GM21529 (cell line): ENCODE data around the gene TLE3.
"Not testable (repeated sequence)": the region's sequence is repeated elsewhere in the genome, so short reads cannot be mapped to it uniquely, and the experiment has no call there.

Experiments used
- ATAC-seq: cut with Tn5 transposase; IDR thresholded peaks from one replicate; pipeline ENCODE4 v1.9.1; 2021; ENCODE audit not compliant: unreplicated experiment

Gene TLE3

GRCh38 chr15:70097321-70098152, at the start of gene TLE3:
TLE3 (minus strand) TSS chr15:70097917; CDS start chr15:70096798, 1,119 bp downstream.
- peak; percentile 59 for ATAC-seq

DNA sequence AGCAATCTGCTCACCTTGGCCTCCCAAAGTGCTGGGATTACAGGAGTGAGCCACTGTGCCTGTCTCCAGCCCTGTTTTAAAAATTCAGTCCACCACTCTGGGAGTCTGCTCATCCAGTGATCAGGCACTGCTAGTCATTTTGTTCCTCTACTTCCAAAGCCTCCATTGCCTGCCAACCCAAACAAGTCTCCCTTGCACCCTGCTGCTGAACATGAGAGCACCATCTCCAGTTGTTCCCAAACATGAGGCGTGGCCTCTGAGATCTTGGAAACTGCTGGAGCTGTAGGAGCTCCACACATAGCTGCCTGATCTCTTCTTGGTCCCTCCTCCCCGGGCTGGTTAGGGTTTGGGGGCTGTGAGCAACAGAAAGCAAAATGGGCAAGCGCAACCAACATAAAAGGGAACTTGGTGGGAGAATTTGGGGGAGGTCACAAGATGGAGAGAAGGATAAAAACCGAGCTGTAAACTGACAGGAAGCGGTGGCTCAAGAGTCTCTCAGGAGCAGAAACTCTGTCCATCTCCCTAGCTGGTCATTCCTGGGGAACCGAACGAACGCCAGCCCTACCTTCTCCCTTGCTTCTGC, 49.6 kb upstream of the TLE3 start:
- no peak for ATAC-seq

- no peak for ATAC-seq
Measured at GRCh38 chr15:70146771-70147170, 49.1 kb upstream of the TLE3 start.

GRCh38 chr15:70146162-70146561, 48.4 kb upstream of the TLE3 start:
- no peak for ATAC-seq

- no peak for ATAC-seq
Measured at GRCh38 chr15:70145261-70145660, 47.5 kb upstream of the TLE3 start.

GRCh38 chr15:70142322-70143191, 44.8 kb upstream of the TLE3 start:
- no peak for ATAC-seq

GRCh38 chr15:70142072-70142321, 44.3 kb upstream of the TLE3 start:
- no peak for ATAC-seq

- no peak for ATAC-seq
Measured at GRCh38 chr15:70141376-70142071, 43.8 kb upstream of the TLE3 start.

- ATAC-seq, result no peak
Measured at GRCh38 chr15:70140543-70141375, 43.0 kb upstream of the TLE3 start.

- no peak for ATAC-seq
Measured at GRCh38 chr15:70140025-70140542, 42.4 kb upstream of the TLE3 start.

GRCh38 chr15:70137967-70138366, 40.2 kb upstream of the TLE3 start:
- no peak for ATAC-seq

GRCh38 chr15:70137021-70137420, 39.3 kb upstream of the TLE3 start:
- ATAC-seq, result not testable (repeated sequence)

DNA sequence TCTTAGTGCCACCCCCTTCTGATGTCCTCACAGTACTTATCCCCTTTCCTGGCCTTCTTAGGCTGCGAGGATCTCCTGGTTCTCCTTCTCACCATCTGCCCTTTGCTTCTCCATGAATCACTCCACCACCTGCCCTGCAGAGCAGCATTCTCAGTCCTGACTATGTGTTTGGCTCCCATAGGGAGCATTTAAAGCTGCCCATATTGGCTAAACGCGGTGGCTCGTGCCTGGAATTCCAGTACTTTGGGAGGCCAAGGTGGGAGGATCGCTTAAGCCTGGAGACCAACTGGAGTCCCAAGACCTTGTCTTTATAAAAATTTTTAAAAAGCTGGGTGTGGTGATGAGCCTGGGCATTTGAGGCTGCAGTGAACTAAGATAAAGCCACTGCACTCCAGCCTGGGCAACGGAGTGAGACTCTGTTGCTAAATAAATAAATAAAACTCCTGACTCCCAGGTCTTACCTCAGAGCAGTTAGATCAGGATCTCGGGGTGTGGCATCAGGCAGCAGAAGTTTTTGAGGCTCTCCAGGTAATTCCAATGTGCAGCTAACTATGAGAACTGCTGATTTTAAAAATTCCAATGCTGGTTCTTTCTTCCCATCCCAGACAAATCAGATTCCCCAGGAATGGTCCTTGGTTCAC, 36.2 kb upstream of the TLE3 start:
- no peak for ATAC-seq

GRCh38 chr15:70133296-70133695, 35.6 kb upstream of the TLE3 start:
- no peak for ATAC-seq

GRCh38 chr15:70132571-70132970, 34.9 kb upstream of the TLE3 start:
- no peak for ATAC-seq

DNA sequence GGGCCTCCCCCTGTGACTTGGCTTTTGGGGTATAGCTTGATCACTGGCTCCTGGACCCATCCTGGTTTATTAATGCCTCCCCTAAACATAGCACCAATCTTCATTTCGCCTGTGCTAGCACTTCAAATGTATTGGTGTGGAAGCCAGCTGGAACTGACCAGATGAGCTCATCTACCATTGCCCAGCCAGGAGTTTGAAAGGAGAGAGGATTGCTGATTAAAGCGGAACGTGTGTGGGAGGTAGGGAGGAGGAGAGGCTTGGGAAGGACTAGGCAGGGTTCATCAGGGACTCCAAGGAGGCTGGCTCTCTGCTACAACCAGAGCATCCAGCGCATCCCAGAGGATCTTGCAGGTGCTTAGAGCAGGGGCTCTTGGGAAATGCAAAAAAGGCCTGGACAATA, 34.4 kb upstream of the TLE3 start:
- ATAC-seq, result no peak

GRCh38 chr15:70128414-70129140, 30.9 kb upstream of the TLE3 start:
- ATAC-seq, result no peak

- ATAC-seq, result no peak
Measured at GRCh38 chr15:70127770-70128413, 30.2 kb upstream of the TLE3 start.
